Sigmoid colon (tissue), 7 donors: Measurements from ENCODE around the gene SRC. TPM values are rescaled to one million over a fixed set of nuclear protein-coding genes. Genes with fewer than 3 reads are reported as not detected.

Experiments used
- DNase-seq: peaks from one replicate; pipeline ENCODE4 v3.0.0-alpha.2; 2019
- H3K27ac ChIP-seq, 4 donors: fragments of 200-600 bp; sonication (generic); one replicate each; pipeline ENCODE4 v1.5.1; 2016 to 2019; ENCODE audit warnings: mild to moderate bottlenecking in 1 of 4
- H3K27me3 ChIP-seq, 3 donors: fragments of 200-600 bp; sonication (generic); one replicate each; pipeline ENCODE4 v1.5.1; 2019; ENCODE audit warnings: mild to moderate bottlenecking in 1 of 3
- H3K36me3 ChIP-seq, 4 donors: fragments of 200-600 bp; sonication (generic); one replicate each; pipeline ENCODE4 v1.5.1; 2016 to 2019
- H3K4me1 ChIP-seq, 4 donors: fragments of 200-600 bp; sonication (generic); one replicate each; pipeline ENCODE4 v1.5.1; 2017 to 2019
- H3K4me3 ChIP-seq, 4 donors: fragments of 200-600 bp; sonication (generic); one replicate each; pipeline ENCODE4 v1.5.1; 2017 to 2019; ENCODE audit warnings: mild to moderate bottlenecking in 2 of 4, moderate library complexity in 1 of 4
- H3K9me3 ChIP-seq, 4 donors: fragments of 200-600 bp in 3 of 4; sonication (generic) in 3 of 4; one replicate each; pipeline versions ENCODE4 v1.5.1 to v1.6.1; 2013 to 2019
- CTCF ChIP-seq, 4 experiments: fragments of 450-650 bp in 3 of 4; fragments of 200-600 bp in 1 of 4; IDR thresholded peaks; one replicate each; pipeline ENCODE4 v1.5.1; 2016 to 2019; ENCODE audit warnings: antibody characterized with exemption in 4 of 4, mild to moderate bottlenecking in 3 of 4, moderate library complexity in 2 of 4
- EP300 ChIP-seq, 4 donors: sonication (generic); formaldehyde crosslinking; IDR thresholded peaks; one replicate each; pipeline ENCODE4 v1.6.1; 2017; ENCODE audit warnings: antibody characterized with exemption in 4 of 4
- POLR2A ChIP-seq, 2 donors: fragments of 450-650 bp; IDR thresholded peaks; one replicate each; pipeline ENCODE4 v1.6.1; 2016; ENCODE audit warnings: antibody characterized with exemption in 2 of 2, mild to moderate bottlenecking in 2 of 2, moderate library complexity in 2 of 2
- POLR2AphosphoS5 ChIP-seq, 4 donors: sonication (generic); formaldehyde crosslinking; IDR thresholded peaks; one replicate each; pipeline ENCODE4 v1.6.1; 2017; ENCODE audit warnings: antibody characterized with exemption in 4 of 4
- WGBS, 2 donors: extraction: QIAGEN DNeasy Blood & Tissue Kit; methylation state at CpG; one replicate each; pipeline ENCODE4 v1.1.7; 2013; 5-methylcytosine and 5-hydroxymethylcytosine counted together
- intact Hi-C: fragments of 100-400 bp; cut with DNase I; formaldehyde crosslinking; loops from one replicate; pipeline ENCODE4 v1.15.1; 2023
- polyA plus RNA-seq, 3 donors: library from polyadenylated mRNA; stranded (reverse); fragments of 200-250 nt; gene quantifications; one replicate each; pipeline ENCODE4 v1.2.3, GENCODE V29; 2013
- total RNA-seq, 4 donors: library from RNA; depleted of rRNA; stranded (reverse); fragments of >200 nt; gene quantifications; one replicate each; pipeline ENCODE4 v1.1.0, GENCODE V29; 2016
- donor health status: healthy with polysubstance abuse.
- donor health status: Bipolar disorder and iron deficiency.
- donor health status: healthy.

The SRC gene
- total and polyA plus RNA-seq, 7 donors: 28.1 to 91.8 (median 52.3) TPM

DNA sequence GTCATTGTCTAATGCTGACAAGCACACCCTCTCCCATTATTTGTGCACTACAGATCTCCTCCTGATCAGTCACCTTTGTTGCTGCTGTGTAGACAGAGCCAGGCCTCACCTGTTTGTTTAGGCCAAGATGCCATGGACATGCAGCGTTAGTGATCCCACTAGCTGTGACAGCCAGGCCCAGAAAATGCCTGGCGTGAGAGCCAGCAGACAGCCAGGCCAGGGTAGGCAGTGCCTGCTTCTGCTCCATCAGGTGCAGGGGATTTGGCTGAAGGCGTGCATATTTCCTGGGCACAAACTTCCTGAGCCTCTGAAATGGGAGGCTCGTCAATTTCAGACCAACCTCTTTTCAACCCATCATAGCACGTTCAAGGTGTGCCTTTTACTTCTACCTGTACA, 29.2 kb upstream of the SRC start:
- peaks cover 0 to 13% (median 0%) of the 10 kb centered on the region in 4 donors for H3K36me3 ChIP-seq
- 86 to 90% methylated on average over 5 of the region's 5 CpGs for WGBS, 2 donors
- H3K9me3 ChIP-seq: no peaks in the 10 kb centered on the region
- peak; percentile 46 for DNase-seq
- no peak for TF ChIP-seq EP300 (IDR thresholded peaks at IDR 0.05)
- no peak overlapping the region for H3K4me3 ChIP-seq
- H3K4me1 ChIP-seq: peaks cover 6 to 75% (median 58%) of the 10 kb centered on the region in 4 donors
- intact Hi-C loops: no loop called here
- H3K27ac ChIP-seq: peak overlapping the region in 3 of 4 donors; percentile 77 to 92 (median 87)
- no peaks in the 10 kb centered on the region for H3K27me3 ChIP-seq

DNA sequence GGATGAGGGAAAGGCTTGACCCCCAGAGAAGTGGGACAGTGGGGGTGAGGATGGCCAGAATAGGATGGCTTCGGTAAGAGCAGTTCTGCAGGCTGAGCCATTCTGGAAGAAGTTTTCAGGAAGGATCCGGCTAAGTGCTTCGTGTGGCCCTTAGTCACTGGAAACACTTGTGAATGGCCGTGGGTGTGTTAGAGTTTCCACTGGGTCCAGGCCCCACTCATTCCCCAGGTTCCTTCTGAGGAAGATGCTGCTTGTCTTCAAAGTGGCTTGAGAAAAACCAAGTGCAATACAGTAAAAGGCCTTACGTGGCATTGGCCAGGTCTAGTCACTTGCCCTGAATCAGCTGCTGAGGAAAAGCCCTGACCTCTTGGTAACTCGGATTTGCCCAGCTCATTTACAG, 28.6 kb upstream of the SRC start:
- WGBS, 2 donors: 84 to 87% methylated on average over 6 of the region's 6 CpGs
- peaks cover 0 to 13% (median 0%) of the 10 kb centered on the region in 4 donors for H3K36me3 ChIP-seq

GRCh38 chr20:37317994-37318640, 27.8 kb upstream of the SRC start:
- peak overlapping the region in 3 of 4 donors; percentile 77 to 92 (median 87) for H3K27ac ChIP-seq
- no peak overlapping the region for H3K4me3 ChIP-seq
- DNase-seq: no peak
- H3K9me3 ChIP-seq: no peaks in the 10 kb centered on the region
- 79 to 86% methylated on average over 9 of the region's 9 CpGs for WGBS, 2 donors
- H3K36me3 ChIP-seq: peaks cover 0 to 13% (median 0%) of the 10 kb centered on the region in 4 donors
- H3K27me3 ChIP-seq: no peaks in the 10 kb centered on the region
- H3K4me1 ChIP-seq: peaks cover 6 to 61% (median 45%) of the 10 kb centered on the region in 4 donors
- intact Hi-C loops: no loop called here
- TF ChIP-seq CTCF (IDR thresholded peaks at IDR 0.05) (no peak), POLR2AphosphoS5 (IDR thresholded peaks at IDR 0.05) (no peak), POLR2A (IDR thresholded peaks at IDR 0.05) (no peak), EP300 (IDR thresholded peaks at IDR 0.05) (no peak)

More for the DNA sequence above, 28.6 kb upstream of the SRC start:
- TF ChIP-seq POLR2A (IDR thresholded peaks at IDR 0.05) (no peak), EP300 (IDR thresholded peaks at IDR 0.05) (no peak), POLR2AphosphoS5 (IDR thresholded peaks at IDR 0.05) (no peak), CTCF (IDR thresholded peaks at IDR 0.05) (no peak)
- Histone ChIP-seq H3K4me1 (peaks cover 6 to 69% (median 53%) of the 10 kb centered on the region in 4 donors), H3K27ac (peak overlapping the region in 3 of 4 donors; percentile 77 to 92 (median 87)), H3K9me3 (no peaks in the 10 kb centered on the region), H3K4me3 (no peak overlapping the region), H3K27me3 (no peaks in the 10 kb centered on the region)
- intact Hi-C loops: no loop called here
- no peak for DNase-seq

GRCh38 chr20:37319151-37319671, 26.7 kb upstream of the SRC start:
- TF ChIP-seq POLR2A (IDR thresholded peaks at IDR 0.05) (no peak), POLR2AphosphoS5 (IDR thresholded peaks at IDR 0.05) (no peak), CTCF (IDR thresholded peaks at IDR 0.05) (no peak), EP300 (IDR thresholded peaks at IDR 0.05) (no peak)
- H3K27ac ChIP-seq: peak overlapping the region in 3 of 4 donors; percentile 77 to 92 (median 87)
- intact Hi-C loops: no loop called here

DNA sequence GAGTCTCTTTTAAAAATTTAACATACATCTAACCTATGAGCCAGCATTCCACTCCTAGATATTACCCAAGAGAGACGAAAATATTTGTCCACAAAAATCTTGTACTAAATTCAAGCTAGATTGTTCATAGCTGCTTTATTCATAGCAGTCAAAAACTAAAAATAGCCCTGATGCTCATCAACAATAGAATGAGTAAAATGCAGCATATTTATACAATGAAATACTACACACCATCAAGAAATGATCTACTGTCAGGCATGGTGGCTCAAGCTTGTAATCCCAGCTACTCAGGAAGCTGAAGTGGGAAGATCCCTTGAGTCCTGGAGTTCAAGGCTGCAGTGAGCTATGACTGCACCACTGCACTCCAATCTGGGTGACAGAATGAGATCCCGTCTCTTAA, 22.0 kb upstream of the SRC start:
- intact Hi-C loops: no loop called here
- no peaks in the 10 kb centered on the region for H3K36me3 ChIP-seq
- H3K4me1 ChIP-seq: peaks cover 0 to 71% (median 55%) of the 10 kb centered on the region in 4 donors
- DNase-seq: no peak
- peak overlapping the region; percentile 3 to 92 (median 44) for H3K27ac ChIP-seq
- no peak overlapping the region for H3K4me3 ChIP-seq
- no peaks in the 10 kb centered on the region for H3K9me3 ChIP-seq
- TF ChIP-seq POLR2A (IDR thresholded peaks at IDR 0.05): no peak
- peak in 3 of 4 donors; percentile 35 to 55 (median 50) for TF ChIP-seq POLR2AphosphoS5 (IDR thresholded peaks at IDR 0.05)
- TF ChIP-seq EP300 (IDR thresholded peaks at IDR 0.05): peak in 1 of 4 donors; percentile 8
- no peak for TF ChIP-seq CTCF (IDR thresholded peaks at IDR 0.05)
- no peaks in the 10 kb centered on the region for H3K27me3 ChIP-seq
- 74 to 88% methylated on average over 2 of the region's 2 CpGs for WGBS, 2 donors

More at GRCh38 chr20:37319151-37319671, 26.7 kb upstream of the SRC start:
- no peaks in the 10 kb centered on the region for H3K27me3 ChIP-seq
- H3K36me3 ChIP-seq: peaks cover 0 to 13% (median 0%) of the 10 kb centered on the region in 4 donors
- H3K4me1 ChIP-seq: peaks cover 6 to 60% (median 43%) of the 10 kb centered on the region in 4 donors
- DNase-seq: no peak
- WGBS, 2 donors: 54 to 73% methylated on average over 8 of the region's 8 CpGs
- no peak overlapping the region for H3K4me3 ChIP-seq
- H3K9me3 ChIP-seq: no peaks in the 10 kb centered on the region
